Subcutaneous abdominal adipose tissue (tissue), 5 donors: ENCODE measurements around the gene DISP2.

Source experiments
- H3K27ac ChIP-seq: one replicate; pipeline ENCODE4 v1.7.0; 2013; ENCODE audit warnings: low read depth, mild to moderate bottlenecking, inconsistent platforms, low read length, moderate library complexity
- H3K27me3 ChIP-seq, 5 donors: one replicate each; pipeline ENCODE4 v1.7.0; 2013; ENCODE audit warnings: low read length in 5 of 5, inconsistent platforms in 1 of 5; ENCODE audit not compliant: control insufficient read depth in 5 of 5, insufficient read depth in 4 of 5
- H3K36me3 ChIP-seq, 5 donors: one replicate each; pipeline ENCODE4 v1.7.0; 2013; ENCODE audit warnings: low read length in 5 of 5; ENCODE audit not compliant: control insufficient read depth in 5 of 5, insufficient read depth in 5 of 5
- H3K4me1 ChIP-seq, 5 donors: one replicate each; pipeline ENCODE4 v1.7.0; 2013; ENCODE audit warnings: low read length in 5 of 5, mild to moderate bottlenecking in 3 of 5, moderate library complexity in 1 of 5; ENCODE audit not compliant: control insufficient read depth in 5 of 5, insufficient read depth in 5 of 5
- H3K4me3 ChIP-seq, 5 donors: one replicate each; pipeline ENCODE4 v1.7.0; 2013; ENCODE audit warnings: low read length in 5 of 5, low read depth in 1 of 5
- H3K9ac ChIP-seq, 5 donors: one replicate each; pipeline ENCODE4 v1.7.0; 2013; ENCODE audit warnings: low read length in 5 of 5, mild to moderate bottlenecking in 4 of 5, moderate library complexity in 3 of 5
- H3K9me3 ChIP-seq, 5 donors: one replicate each; pipeline ENCODE4 v1.7.0; 2013; ENCODE audit warnings: low read length in 5 of 5; ENCODE audit not compliant: control insufficient read depth in 5 of 5
- donor health status: healthy.
- donor health status: healthy.
- donor health status: healthy.
- donor health status: healthy.
- donor health status: healthy.

The DISP2 gene

DNA sequence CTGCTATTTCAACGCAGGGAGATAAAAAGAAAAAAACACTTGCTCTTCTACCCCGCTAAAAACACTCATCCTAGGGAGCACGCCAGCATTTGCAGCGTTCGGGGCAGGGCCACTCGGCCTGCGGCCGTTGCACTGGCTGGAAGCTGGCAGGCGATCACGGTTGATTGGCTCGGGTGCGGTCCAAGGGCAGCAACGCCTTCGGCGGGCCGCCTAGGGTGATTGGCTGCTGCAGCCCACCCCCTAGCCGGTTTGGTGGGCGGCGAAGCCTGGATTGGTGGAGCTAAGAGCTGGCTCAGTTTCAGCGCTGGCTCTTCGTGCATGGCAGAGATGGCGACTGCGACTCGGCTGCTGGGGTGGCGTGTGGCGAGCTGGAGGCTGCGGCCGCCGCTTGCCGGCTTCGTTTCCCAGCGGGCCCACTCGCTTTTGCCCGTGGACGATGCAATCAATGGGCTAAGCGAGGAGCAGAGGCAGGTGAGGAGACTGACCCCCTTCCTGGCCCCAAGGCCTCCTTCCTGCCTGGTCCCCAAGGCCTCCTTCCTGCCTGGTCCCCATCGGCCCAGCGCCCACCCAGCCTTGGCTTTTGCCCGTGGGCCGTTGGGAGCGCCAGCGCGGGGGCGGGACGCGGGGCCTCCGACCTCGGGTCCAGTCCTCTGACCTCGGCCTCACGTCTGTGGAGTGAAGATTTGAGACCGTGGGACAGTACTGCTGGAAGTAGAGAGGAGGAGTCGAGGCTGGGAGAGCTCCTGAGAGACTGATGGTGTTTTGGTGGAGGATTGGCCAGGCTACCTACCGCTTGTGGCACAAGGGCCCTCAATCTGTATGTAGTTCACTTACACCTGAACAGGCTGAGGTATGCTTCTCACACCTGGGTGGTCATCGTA is 47.7 kb downstream of the DISP2 start, which contains the start of gene IVD:
IVD (plus strand) TSS at position 295 of the 881 bp plus-strand sequence; CDS start at position 328, 33 bp downstream.
- Histone ChIP-seq H3K9ac (peak within 1 kb of the TSS in 4 of 5 donors; percentile 44 to 90 (median 87)), H3K4me3 (peak within 1 kb of the TSS; percentile 82 to 98 (median 88)), H3K27ac (peak within 1 kb of the TSS; percentile 46), H3K4me1 (peaks cover 0 to 24% (median 19%) of the 10 kb centered on the region in 5 donors), H3K27me3 (no peaks in the 10 kb centered on the region), H3K36me3 (peaks cover 0 to 25% (median 19%) of the 10 kb centered on the region in 5 donors), H3K9me3 (no peaks in the 10 kb centered on the region)

DNA sequence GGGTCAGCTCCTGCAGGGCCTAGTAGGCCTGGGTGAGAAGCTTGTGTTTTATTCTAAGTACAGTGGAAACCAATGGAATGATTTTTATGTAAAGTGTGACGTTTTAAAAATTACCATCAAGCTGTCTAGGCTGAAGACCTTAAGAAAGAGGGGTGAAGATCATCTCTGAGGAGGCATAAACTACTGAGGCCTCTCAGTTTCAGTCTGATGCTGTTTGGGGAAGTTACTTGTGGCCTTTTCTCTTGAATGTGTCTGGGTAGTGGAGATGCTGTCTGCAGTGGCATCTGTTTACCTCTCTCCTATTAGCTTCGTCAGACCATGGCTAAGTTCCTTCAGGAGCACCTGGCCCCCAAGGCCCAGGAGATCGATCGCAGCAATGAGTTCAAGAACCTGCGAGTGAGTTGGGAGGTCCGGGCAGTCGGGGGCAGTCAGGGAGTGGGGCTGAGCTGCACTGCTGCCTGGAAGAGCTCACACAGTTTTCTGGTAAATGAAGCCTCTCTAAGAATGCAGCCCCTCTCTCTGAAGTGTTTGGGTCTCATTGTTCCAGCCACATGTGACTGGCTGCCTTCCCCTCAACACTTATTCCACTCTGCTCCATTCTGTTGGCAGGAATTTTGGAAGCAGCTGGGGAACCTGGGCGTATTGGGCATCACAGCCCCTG is 49.4 kb downstream of the DISP2 start:
- H3K9me3 ChIP-seq: no peaks in the 10 kb centered on the region
- H3K27me3 ChIP-seq: no peaks in the 10 kb centered on the region
- no peak overlapping the region for H3K27ac ChIP-seq
- H3K4me1 ChIP-seq: peaks cover 2 to 28% (median 24%) of the 10 kb centered on the region in 5 donors
- no peak overlapping the region for H3K9ac ChIP-seq
- no peak overlapping the region for H3K4me3 ChIP-seq
- H3K36me3 ChIP-seq: peaks cover 0 to 41% (median 31%) of the 10 kb centered on the region in 5 donors

DNA sequence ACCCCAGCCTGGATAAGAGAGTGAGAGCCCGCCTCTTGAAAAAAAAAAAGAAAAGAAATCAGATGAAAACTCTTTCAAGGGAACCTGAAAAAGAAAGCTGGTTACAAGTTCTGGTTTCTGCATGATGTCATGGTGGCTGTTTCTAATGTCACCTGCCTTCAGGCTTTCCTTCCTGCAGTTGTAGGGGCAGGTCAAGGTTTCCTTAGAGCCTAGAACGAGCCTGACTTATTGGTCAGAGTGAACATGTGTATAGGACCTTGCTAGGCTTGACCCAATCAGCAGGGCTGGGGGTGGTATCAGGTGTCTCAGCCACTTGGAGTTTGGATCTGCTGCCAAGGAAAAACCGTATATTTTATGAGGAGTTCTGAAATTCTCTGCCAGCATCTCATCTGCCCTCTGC is 51.3 kb downstream of the DISP2 start:
- H3K27ac ChIP-seq: no peak overlapping the region
- peaks cover 0 to 60% (median 39%) of the 10 kb centered on the region in 5 donors for H3K36me3 ChIP-seq

DNA sequence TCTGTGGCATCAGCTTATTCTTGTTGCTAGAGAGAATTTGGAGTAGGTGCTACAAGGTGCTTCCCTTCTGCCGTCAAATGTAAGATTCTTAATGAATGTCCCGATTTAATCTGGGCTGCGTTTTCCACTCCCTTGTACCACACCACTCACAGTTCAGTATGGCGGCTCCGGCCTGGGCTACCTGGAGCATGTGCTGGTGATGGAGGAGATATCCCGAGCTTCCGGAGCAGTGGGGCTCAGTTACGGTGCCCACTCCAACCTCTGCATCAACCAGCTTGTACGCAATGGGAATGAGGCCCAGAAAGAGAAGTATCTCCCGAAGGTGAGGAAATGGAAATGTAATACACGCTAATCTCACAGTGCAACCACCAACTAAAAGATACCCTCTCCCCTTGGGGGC is 52.5 kb downstream of the DISP2 start:
- no peaks in the 10 kb centered on the region for H3K9me3 ChIP-seq
- H3K4me1 ChIP-seq: peaks cover 2 to 26% (median 24%) of the 10 kb centered on the region in 5 donors
- H3K27ac ChIP-seq: no peak overlapping the region
- no peak overlapping the region for H3K9ac ChIP-seq
- H3K4me3 ChIP-seq: no peak overlapping the region
- peaks cover 0 to 72% (median 50%) of the 10 kb centered on the region in 5 donors for H3K36me3 ChIP-seq
- no peaks in the 10 kb centered on the region for H3K27me3 ChIP-seq

More for the DNA sequence above, 51.3 kb downstream of the DISP2 start:
- Histone ChIP-seq H3K9ac (no peak overlapping the region), H3K4me3 (no peak overlapping the region), H3K27me3 (no peaks in the 10 kb centered on the region), H3K9me3 (no peaks in the 10 kb centered on the region), H3K4me1 (peaks cover 2 to 34% (median 29%) of the 10 kb centered on the region in 5 donors)

DNA sequence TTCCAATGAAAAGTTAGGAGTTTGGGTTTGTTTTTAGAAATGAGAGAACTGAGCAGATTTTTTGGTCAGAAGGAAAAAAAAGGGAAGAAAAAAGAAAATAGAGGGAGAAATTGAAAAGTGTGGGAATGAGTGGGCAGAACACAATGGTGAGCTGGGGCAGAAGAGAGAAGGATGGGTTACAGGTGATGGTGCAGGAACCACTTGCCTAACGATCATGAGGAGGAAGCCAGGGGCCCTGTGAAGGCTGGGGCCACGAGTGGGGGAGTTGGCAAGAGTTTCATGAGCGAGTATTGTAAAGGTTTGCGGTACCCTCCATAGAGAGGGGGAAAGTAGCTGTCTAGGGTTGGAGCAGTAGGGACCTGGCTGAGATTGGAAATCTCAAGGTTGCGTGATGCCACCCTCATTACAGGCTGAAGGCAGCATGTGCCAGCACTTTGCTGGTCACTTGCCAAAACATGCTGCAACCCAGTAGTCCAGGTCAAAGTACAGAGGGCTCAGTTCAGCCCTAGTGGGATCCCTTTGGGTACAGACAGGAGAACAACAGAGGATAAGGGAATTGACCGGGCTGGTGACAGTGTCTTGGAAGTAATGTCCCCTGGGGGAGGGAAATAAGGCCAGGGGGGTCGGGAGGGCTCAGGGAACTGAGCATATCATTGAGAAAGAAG is 54.2 kb downstream of the DISP2 start:
- no peak overlapping the region for H3K4me3 ChIP-seq
- no peak overlapping the region for H3K9ac ChIP-seq
- H3K4me1 ChIP-seq: peaks cover 0 to 12% (median 10%) of the 10 kb centered on the region in 5 donors
- H3K9me3 ChIP-seq: no peaks in the 10 kb centered on the region
- H3K27me3 ChIP-seq: no peaks in the 10 kb centered on the region
- peaks cover 0 to 85% (median 64%) of the 10 kb centered on the region in 5 donors for H3K36me3 ChIP-seq
- no peak overlapping the region for H3K27ac ChIP-seq

DNA sequence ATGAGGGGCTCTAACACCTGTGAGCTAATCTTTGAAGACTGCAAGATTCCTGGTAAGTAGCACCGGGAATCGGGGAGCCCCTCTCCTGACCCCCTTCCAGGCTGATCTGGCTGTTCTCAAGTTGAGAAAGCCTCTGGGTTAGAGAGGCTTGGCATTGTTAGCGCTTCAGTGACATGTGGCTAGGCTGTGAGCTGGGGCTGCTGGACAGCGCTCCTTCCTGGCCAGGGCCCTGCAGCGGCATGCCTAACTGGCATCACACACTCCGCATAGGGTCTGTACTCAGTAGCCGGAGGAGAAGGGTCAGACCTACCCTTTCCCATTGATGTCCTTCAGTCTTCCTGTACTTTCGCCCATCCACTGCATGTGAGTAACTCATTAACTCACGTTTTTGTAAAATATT is 55.0 kb downstream of the DISP2 start:
- no peak overlapping the region for H3K4me3 ChIP-seq
- H3K9ac ChIP-seq: no peak overlapping the region
- peaks cover 5 to 82% (median 64%) of the 10 kb centered on the region in 5 donors for H3K36me3 ChIP-seq
- H3K4me1 ChIP-seq: peaks cover 0 to 12% (median 10%) of the 10 kb centered on the region in 5 donors
- H3K27me3 ChIP-seq: no peaks in the 10 kb centered on the region
- H3K9me3 ChIP-seq: no peaks in the 10 kb centered on the region
- H3K27ac ChIP-seq: no peak overlapping the region

DNA sequence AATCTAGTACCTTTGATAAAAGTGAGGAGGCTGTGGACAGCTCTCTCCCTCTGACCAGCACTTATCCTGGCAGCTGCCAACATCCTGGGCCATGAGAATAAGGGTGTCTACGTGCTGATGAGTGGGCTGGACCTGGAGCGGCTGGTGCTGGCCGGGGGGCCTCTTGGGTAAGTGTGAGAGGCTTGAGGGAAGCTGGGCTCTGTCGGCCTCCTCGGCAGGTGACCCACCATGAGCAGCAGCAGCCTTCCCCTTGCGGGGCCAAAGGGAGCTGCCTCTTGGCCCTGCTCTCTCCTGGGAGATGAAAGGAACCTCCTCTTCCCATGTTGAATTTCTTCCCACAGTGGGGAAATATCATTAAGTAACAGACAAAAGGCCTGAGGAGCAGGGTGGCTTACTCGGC is 56.8 kb downstream of the DISP2 start:
- H3K27ac ChIP-seq: no peak overlapping the region
- no peaks in the 10 kb centered on the region for H3K9me3 ChIP-seq
- H3K36me3 ChIP-seq: peaks cover 5 to 83% (median 67%) of the 10 kb centered on the region in 5 donors
- peaks cover 0 to 12% (median 10%) of the 10 kb centered on the region in 5 donors for H3K4me1 ChIP-seq
- no peak overlapping the region for H3K4me3 ChIP-seq
- no peak overlapping the region for H3K9ac ChIP-seq
- H3K27me3 ChIP-seq: no peaks in the 10 kb centered on the region

DNA sequence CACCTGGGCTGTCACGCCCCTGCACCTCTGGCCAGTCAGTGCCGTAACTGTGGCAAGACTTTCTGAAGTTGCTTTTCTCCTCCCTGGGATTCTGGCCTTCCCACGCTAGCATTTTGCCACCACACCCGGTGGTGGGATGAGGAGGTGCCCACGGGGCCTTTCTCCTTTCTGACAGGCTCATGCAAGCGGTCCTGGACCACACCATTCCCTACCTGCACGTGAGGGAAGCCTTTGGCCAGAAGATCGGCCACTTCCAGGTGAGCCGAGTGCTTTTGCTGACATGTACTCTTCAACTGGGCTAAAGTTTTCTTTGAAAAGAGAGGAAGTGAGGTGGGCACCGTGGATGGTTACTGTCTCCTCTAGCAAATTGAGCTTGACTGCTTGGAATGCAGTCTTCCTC is 57.2 kb downstream of the DISP2 start:
- Histone ChIP-seq H3K36me3 (peaks cover 5 to 80% (median 64%) of the 10 kb centered on the region in 5 donors), H3K27ac (no peak overlapping the region)

DNA sequence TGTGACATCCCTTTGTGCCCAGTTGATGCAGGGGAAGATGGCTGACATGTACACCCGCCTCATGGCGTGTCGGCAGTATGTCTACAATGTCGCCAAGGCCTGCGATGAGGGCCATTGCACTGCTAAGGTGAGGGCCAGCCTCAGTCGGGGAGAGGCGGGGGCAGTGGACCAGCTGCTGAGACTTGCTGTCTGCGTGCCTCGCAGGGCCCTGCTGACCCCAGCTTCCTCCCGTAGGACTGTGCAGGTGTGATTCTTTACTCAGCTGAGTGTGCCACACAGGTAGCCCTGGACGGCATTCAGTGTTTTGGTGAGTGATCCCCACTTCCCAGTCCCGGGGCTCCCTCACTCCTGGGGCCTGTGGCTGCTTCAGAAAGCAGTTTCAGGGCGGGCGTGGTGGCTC is 58.0 kb downstream of the DISP2 start:
- Histone ChIP-seq H3K9ac (no peak overlapping the region), H3K4me3 (no peak overlapping the region), H3K27me3 (no peaks in the 10 kb centered on the region), H3K27ac (no peak overlapping the region), H3K36me3 (peaks cover 5 to 72% (median 55%) of the 10 kb centered on the region in 5 donors), H3K9me3 (no peaks in the 10 kb centered on the region), H3K4me1 (peaks cover 2 to 21% (median 18%) of the 10 kb centered on the region in 5 donors)

More for the DNA sequence above, 57.2 kb downstream of the DISP2 start:
- Histone ChIP-seq H3K27me3 (no peaks in the 10 kb centered on the region), H3K9ac (no peak overlapping the region), H3K4me1 (peaks cover 2 to 15% (median 11%) of the 10 kb centered on the region in 5 donors), H3K9me3 (no peaks in the 10 kb centered on the region), H3K4me3 (no peak overlapping the region)
